Activated CD8-positive, alpha-beta T cell treated with anti-CD3 and anti-CD28 coated beads for 36 hours (primary cell): ENCODE data around the gene TYRO3. TPM values are rescaled to one million over a fixed set of nuclear protein-coding genes. Genes with fewer than 3 reads are reported as not detected.
A peak's percentile ranks its signal among the peaks of the same experiment; 100 is the strongest.

Experiments
- ATAC-seq: fragments of 200-7000 bp; cut with Tn5 transposase; one replicate; pipeline ENCODE4 v1.10.0; 2021; ENCODE audit warnings: mild to moderate bottlenecking, moderate library complexity
- CTCF ChIA-PET: fragments of 350-600 bp; sonication (Branson Sonifier 250); formaldehyde crosslinking; loops from one replicate; lab custom pipeline; 2021; ENCODE audit warnings: antibody characterized with exemption; lab: Charles Lee
- POLR2A ChIA-PET: fragments of 350-600 bp; sonication (Branson Sonifier 250); formaldehyde crosslinking; loops from one replicate; lab custom pipeline; 2021; ENCODE audit warnings: antibody characterized with exemption; lab: Charles Lee
- DNase-seq: peaks from one replicate; pipeline ENCODE4 v3.0.0-alpha.2; 2020
- H3K27ac Mint-ChIP-seq: one replicate; pipeline ENCODE4 v1.8.0; 2021; ENCODE audit warnings: mild to moderate bottlenecking, mixed read lengths
- H3K27me3 Mint-ChIP-seq: one replicate; pipeline ENCODE4 v1.8.0; 2021; ENCODE audit warnings: mixed read lengths
- H3K36me3 Mint-ChIP-seq: one replicate; pipeline ENCODE4 v1.8.0; 2021; ENCODE audit warnings: low read depth, mixed read lengths
- H3K4me1 Mint-ChIP-seq: one replicate; pipeline ENCODE4 v1.8.0; 2021; ENCODE audit warnings: low read depth, mixed read lengths
- H3K4me3 Mint-ChIP-seq: one replicate; pipeline ENCODE4 v1.8.0; 2021; ENCODE audit warnings: mild to moderate bottlenecking, moderate library complexity, mixed read lengths
- H3K9me3 Mint-ChIP-seq: one replicate; pipeline ENCODE4 v1.8.0; 2021; ENCODE audit warnings: mixed read lengths
- intact Hi-C: fragments of 100-400 bp; cut with micrococcal nuclease; formaldehyde crosslinking; loops from one replicate; pipeline ENCODE4 v1.10.0; 2022
- total RNA-seq, 2 experiments: library from RNA; stranded (reverse); gene quantifications; one replicate each; pipeline ENCODE4 v1.2.3, GENCODE V29; 2021
- TF ChIP-seq, protein P1 (sequence below): fragments of 200-600 bp; IDR thresholded peaks from one replicate; pipeline ENCODE4 v1.8.0; 2022; ENCODE audit warnings: antibody characterized with exemption, mild to moderate bottlenecking

Gene TYRO3
- total RNA-seq: 1 to 10 TPM in 1 of 2 experiments, under 1 TPM in 1; 0.67 to 1.3 TPM

DNA sequence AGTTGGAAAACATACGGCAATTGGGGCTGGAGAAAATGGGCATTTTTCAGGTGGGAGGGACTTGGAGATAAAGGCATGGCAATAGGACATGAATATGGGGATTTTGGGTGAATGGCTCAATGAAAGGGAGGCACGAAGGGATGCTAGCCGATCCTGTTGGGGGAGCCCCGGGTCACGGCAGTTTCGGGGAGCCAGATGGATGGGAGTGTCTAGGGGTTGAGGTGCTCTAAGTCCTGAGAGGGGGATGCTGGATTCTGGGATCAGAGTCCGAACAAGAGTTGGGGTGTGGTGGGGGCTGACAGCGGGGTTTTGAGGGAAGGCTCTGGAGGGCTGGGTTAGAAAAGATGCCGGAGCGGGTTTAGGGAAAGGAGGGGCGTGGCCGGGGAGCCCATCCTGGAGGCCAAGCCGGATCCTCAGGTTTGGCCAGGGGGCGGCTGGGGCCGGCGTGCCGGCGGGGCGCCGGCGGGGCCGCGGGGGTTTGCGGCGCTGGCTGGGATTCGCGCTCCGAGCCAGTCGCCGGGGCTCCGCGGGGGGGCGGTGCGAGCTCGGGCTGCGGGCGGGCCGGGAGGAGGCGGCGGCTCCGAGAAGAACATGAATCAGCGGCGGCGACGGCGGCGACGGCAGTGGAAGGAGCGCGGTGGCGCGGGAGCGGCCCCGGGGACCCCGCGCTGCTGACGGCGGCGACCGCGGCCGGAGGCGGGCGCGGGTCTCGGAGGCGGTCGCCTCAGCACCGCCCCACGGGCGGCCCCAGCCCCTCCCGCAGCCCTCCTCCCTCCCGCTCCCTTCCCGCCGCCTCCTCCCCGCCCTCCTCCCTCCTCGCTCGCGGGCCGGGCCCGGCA, at the start of gene TYRO3:
TSS of gene TYRO3 (plus strand) at position 813 of the 839 bp plus-strand sequence. CDS start 46 bp downstream, outside the sequence.
- ChIA-PET POLR2A (interaction anchor here (0.8 to 2.9 kb wide), 5 partner anchors 14 to 252 kb away, joined by 3 to 11 read pairs (median 3); partner anchors contain the start of gene RPAP1), CTCF (interaction anchor here (0.6 to 4.0 kb wide), 30 partner anchors 8 to 334 kb away, joined by 3 to 17 read pairs (median 4); partner anchors contain the start of genes LTK, MAPKBP1 and RPAP1)
- TF ChIP-seq, protein P1, sequence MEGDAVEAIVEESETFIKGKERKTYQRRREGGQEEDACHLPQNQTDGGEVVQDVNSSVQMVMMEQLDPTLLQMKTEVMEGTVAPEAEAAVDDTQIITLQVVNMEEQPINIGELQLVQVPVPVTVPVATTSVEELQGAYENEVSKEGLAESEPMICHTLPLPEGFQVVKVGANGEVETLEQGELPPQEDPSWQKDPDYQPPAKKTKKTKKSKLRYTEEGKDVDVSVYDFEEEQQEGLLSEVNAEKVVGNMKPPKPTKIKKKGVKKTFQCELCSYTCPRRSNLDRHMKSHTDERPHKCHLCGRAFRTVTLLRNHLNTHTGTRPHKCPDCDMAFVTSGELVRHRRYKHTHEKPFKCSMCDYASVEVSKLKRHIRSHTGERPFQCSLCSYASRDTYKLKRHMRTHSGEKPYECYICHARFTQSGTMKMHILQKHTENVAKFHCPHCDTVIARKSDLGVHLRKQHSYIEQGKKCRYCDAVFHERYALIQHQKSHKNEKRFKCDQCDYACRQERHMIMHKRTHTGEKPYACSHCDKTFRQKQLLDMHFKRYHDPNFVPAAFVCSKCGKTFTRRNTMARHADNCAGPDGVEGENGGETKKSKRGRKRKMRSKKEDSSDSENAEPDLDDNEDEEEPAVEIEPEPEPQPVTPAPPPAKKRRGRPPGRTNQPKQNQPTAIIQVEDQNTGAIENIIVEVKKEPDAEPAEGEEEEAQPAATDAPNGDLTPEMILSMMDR: no peak
- Mint-ChIP-seq H3K4me3 (peak within 1 kb of the TSS; percentile 69), H3K4me1 (peaks cover 14% of the 10 kb centered on the region), H3K27ac (peak within 1 kb of the TSS; percentile 69), H3K9me3 (no peaks in the 10 kb centered on the region), H3K36me3 (no peaks in the 10 kb centered on the region), H3K27me3 (peaks cover 14% of the 10 kb centered on the region)
- ATAC-seq (peak; percentile 61), DNase-seq (peak; percentile 79)
- intact Hi-C loops: no loop called here

DNA sequence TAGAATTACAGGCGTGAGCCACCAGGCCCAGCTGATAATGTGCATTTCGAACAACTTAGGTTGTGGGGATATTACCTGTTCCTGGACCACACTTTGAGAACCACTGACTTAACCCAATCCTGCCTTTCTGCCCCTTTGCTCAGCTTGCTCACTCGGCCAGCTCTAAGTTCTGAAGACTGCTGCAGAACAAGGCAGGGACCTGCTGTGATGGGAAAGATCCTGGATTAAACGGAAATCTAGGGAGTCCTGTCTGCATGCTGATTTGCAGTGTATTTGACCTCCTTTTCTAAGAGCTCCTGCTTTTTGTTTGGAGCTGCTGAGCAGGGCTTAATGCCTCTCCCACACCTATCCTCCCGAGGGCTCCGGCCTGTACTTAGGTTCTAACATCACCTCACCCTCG, 48.3 kb upstream of the TYRO3 start:
- H3K9me3 Mint-ChIP-seq: no peaks in the 10 kb centered on the region
- no peak overlapping the region for H3K27ac Mint-ChIP-seq
- H3K4me1 Mint-ChIP-seq: peaks cover 24% of the 10 kb centered on the region
- POLR2A ChIA-PET: no interaction called here
- intact Hi-C loops: no loop called here
- CTCF ChIA-PET: interaction anchor here (1.0 to 1.7 kb wide), 3 partner anchors 14 to 44 kb away, joined by 3 to 7 read pairs (median 3); no protein-coding TSS in a partner anchor
- no peak overlapping the region for H3K4me3 Mint-ChIP-seq
- DNase-seq: no peak
- H3K27me3 Mint-ChIP-seq: peaks cover 35% of the 10 kb centered on the region
- H3K36me3 Mint-ChIP-seq: no peaks in the 10 kb centered on the region
- no peak for ATAC-seq
- TF ChIP-seq, protein P1: no peak

DNA sequence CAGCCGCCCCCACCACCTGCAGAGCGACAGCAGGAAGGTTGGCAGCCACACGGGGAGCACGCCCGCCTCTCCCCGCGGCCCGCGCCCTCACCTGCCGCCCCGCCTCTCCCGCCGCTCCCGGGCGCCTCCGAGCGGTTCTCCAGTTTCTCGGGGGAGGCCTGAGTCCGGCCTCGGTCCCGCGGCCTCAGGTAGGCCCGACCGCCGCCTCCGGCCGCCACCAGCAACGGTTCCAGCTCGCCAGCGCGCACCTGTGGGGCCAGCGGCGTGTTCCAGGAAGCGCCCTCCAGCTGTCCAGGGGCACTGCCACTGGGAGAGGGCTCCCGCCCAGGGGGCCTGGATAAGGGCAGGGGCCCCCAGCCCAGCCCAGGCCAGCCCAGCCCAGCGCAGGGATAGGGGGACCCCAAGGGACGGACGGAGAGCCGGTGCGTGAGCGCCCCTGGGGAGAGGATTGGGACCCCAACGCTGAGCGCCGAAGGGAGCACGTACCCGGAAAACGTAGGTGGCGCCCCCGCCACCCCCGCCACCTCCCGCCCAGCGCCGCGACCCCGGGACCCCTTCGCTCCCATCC, 47.6 kb upstream of the TYRO3 start:
- peaks cover 24% of the 10 kb centered on the region for H3K4me1 Mint-ChIP-seq
- H3K9me3 Mint-ChIP-seq: no peaks in the 10 kb centered on the region
- H3K27me3 Mint-ChIP-seq: peaks cover 35% of the 10 kb centered on the region
- ATAC-seq (no peak), DNase-seq (no peak)
- H3K36me3 Mint-ChIP-seq: no peaks in the 10 kb centered on the region
- POLR2A ChIA-PET: interaction anchor here (2.0 kb wide), 1 partner anchor 12 kb away, joined by 7 read pairs; no protein-coding TSS in a partner anchor
- no peak overlapping the region for H3K27ac Mint-ChIP-seq
- intact Hi-C loops: no loop called here
- H3K4me3 Mint-ChIP-seq: no peak overlapping the region
- CTCF ChIA-PET: interaction anchor here (0.7 to 1.7 kb wide), 4 partner anchors 14 to 45 kb away, joined by 3 to 7 read pairs (median 3); no protein-coding TSS in a partner anchor
- TF ChIP-seq, protein P1: no peak

GRCh38 chr15:41511899-41512369, 47.1 kb upstream of the TYRO3 start:
- ChIA-PET CTCF (interaction anchor here (0.7 to 1.7 kb wide), 3 partner anchors 15 to 46 kb away, joined by 3 to 7 read pairs (median 3); no protein-coding TSS in a partner anchor), POLR2A (interaction anchor here (2.0 kb wide), 1 partner anchor 11 kb away, joined by 7 read pairs; no protein-coding TSS in a partner anchor)
- DNase-seq (peak; percentile 35), ATAC-seq (peak; percentile 21)
- intact Hi-C loops: no loop called here
- peaks cover 2% of the 10 kb centered on the region for H3K36me3 Mint-ChIP-seq
- H3K9me3 Mint-ChIP-seq: no peaks in the 10 kb centered on the region
- no peak overlapping the region for H3K27ac Mint-ChIP-seq
- H3K4me1 Mint-ChIP-seq: peaks cover 24% of the 10 kb centered on the region
- H3K27me3 Mint-ChIP-seq: peaks cover 35% of the 10 kb centered on the region
- TF ChIP-seq, protein P1: no peak
- peak overlapping the region; percentile 57 for H3K4me3 Mint-ChIP-seq
